Measurements from ENCODE around the gene KCND3. TPM values are rescaled to one million over a fixed set of nuclear protein-coding genes. Genes with fewer than 3 reads are reported as not detected.

The KCND3 gene
- total RNA-seq, 4 donors from 2014 or later, result 7.4 to 20.4 (median 9.8) TPM

DNA sequence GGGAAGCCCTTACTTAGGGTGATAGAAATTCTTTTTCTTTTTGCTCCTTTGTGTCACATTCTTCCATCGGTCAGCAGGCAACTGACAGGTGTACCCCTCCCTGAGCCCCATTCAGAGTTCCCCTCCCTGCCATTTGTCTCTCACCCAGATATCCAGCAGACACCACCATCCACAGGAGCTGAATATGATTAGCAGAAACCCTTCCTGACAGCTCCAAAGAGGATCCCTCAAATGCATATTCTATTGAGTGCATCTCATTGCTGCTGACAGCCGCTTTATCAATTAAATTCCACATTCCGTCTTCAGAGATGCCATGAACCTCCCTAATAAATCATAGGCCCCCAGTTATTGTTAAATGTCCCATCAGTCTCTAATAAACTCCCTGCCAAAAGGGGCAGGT lies 239.8 kb downstream of the KCND3 start:
- no peak for DNase-seq (ENCODE audit: low spot score in 2 of 2)
- no peak for TF ChIP-seq POLR2A (IDR thresholded peaks at IDR 0.05)
- TF ChIP-seq, protein P1, sequence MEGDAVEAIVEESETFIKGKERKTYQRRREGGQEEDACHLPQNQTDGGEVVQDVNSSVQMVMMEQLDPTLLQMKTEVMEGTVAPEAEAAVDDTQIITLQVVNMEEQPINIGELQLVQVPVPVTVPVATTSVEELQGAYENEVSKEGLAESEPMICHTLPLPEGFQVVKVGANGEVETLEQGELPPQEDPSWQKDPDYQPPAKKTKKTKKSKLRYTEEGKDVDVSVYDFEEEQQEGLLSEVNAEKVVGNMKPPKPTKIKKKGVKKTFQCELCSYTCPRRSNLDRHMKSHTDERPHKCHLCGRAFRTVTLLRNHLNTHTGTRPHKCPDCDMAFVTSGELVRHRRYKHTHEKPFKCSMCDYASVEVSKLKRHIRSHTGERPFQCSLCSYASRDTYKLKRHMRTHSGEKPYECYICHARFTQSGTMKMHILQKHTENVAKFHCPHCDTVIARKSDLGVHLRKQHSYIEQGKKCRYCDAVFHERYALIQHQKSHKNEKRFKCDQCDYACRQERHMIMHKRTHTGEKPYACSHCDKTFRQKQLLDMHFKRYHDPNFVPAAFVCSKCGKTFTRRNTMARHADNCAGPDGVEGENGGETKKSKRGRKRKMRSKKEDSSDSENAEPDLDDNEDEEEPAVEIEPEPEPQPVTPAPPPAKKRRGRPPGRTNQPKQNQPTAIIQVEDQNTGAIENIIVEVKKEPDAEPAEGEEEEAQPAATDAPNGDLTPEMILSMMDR (IDR thresholded peaks at IDR 0.05), result no peak
- WGBS, 2 donors, result 61 to 86% methylated on average over 3 of the region's 3 CpGs
- intact Hi-C loops (cut with DNase I; ENCODE audit: low total_unique reads), result no loop called here
- H3K4me3 ChIP-seq (ENCODE audit: low read depth, poor library complexity, severe bottlenecking), result no peak overlapping the region

DNA sequence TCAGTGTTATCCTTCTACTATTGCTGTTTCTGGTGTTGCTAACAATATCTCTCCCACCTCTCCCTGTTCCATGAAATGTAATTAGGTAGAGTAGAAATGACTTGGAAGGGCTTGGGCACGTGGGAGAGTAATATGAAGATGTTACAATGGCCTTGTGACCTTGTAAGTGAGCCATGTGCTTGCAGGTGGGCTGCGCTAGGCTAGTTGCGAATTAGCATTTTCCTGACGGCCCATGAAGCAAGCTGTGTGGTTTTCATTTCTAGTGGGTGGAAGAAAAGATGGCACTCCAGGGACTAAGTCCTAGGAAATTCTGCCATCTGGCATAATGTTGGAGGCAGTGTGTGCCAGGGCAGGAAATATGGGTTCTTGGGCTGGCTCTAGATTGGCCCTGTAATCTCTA lies 241.5 kb downstream of the KCND3 start:
- WGBS, 2 donors, result 82 to 92% methylated on average over 4 of the region's 4 CpGs
- DNase-seq (ENCODE audit: low spot score in 2 of 2), result no peak
- TF ChIP-seq POLR2A (IDR thresholded peaks at IDR 0.05), result no peak
- intact Hi-C loops (cut with DNase I; ENCODE audit: low total_unique reads), result no loop called here
- no peak overlapping the region for H3K4me3 ChIP-seq (ENCODE audit: low read depth, poor library complexity, severe bottlenecking)

DNA sequence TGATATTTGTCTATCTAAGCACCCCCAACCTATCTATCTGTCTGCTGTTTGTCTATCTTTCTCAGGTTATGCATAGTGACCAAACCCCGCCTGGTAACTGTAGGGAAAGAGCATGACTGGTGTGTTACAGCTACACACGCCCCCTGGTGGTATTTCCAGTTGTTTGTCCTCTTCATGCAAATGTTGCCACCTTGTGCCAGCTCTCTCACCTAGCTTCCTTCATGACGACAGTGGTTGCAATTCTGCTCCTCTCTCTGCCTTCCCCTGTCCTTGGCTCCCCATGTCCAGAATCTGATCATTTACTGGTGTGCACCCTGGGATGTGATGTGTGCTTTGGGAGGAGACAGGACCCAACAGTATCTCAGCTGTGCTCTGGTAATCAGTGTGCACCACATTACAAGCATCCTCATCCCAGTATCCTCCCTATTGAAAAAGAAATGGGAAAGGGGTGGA lies 242.2 kb downstream of the KCND3 start:
- WGBS, 2 donors, result 45 to 49% methylated on average over 3 of the region's 3 CpGs
- TF ChIP-seq, protein P1 (IDR thresholded peaks at IDR 0.05), result no peak
- no peak for TF ChIP-seq POLR2A (IDR thresholded peaks at IDR 0.05)
- no peak for DNase-seq (ENCODE audit: low spot score in 2 of 2)

DNA sequence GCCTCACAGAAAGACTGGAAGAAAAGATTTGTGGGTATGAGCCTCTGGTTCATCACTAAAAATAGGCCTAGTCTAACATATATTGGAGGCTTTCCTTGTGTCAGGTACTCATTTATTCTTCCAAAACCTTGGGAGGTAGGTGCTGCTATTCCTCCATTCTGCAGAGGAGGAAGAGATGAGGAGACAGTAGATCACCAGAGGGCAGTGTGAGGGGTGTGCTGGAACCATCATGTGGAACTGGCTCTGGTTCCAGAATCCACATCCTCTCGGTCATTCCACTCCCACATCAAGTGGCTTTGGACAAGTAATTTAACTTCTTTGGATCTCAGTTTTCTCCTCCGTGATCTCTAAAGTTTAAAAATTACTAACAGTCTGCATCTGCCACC lies 242.9 kb downstream of the KCND3 start:
- intact Hi-C loops (cut with DNase I; ENCODE audit: low total_unique reads), result no loop called here
- WGBS, 2 donors, result 82 to 85% methylated on average over 2 of the region's 2 CpGs
- no peak for TF ChIP-seq POLR2A (IDR thresholded peaks at IDR 0.05)
- TF ChIP-seq, protein P1 (IDR thresholded peaks at IDR 0.05), result no peak
- H3K4me3 ChIP-seq (ENCODE audit: low read depth, poor library complexity, severe bottlenecking), result no peak overlapping the region
- DNase-seq (ENCODE audit: low spot score in 2 of 2), result no peak

More for the DNA sequence above, 242.2 kb downstream of the KCND3 start:
- H3K4me3 ChIP-seq (ENCODE audit: low read depth, poor library complexity, severe bottlenecking), result no peak overlapping the region
- intact Hi-C loops (cut with DNase I; ENCODE audit: low total_unique reads), result no loop called here

DNA sequence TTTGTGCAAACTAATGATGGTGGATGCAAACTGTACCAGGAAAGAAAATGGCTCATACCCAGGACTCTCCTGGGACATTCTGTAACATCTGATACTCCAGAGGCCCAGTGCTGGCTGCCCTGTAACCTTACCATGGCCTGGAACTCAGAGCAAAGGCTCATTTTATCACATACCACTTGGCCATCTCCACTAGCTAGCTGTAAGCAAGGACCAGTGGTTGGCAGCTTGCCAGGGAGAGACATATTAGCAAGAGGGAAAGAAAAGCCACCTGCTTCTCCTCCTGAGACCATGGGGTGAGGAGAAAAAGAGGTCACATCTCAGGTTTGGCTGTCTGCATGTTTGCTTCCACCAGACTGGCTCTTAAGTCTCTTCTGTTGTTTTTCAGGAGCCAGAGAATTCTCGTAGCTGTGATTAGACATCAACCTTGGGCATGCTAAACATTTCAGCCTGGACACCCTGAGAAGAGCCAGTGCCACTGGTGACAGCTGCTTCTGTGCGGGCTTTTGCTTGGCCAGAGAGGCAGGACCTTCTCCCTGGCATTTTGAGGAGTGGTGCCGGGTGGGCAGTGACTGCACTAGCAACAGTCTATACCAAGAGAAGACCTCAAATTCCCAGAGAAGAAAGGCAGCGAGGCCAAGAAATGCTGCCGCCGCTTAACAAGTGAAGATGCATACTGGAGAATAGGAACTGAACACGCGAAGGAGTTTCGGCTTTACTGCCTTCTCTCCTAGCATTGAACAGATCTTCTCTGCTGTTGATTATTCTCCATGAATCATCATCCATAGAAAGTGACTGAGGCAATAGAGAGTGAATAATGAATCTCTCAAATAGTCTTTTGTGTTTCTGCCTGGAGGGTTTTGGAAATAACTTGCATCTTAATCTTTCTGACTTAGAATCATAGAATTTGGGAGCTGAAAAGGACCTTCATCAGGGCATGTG lies 243.5 kb downstream of the KCND3 start:
- peak in 1 of 2 donors; percentile 80 for DNase-seq (ENCODE audit: low spot score in 2 of 2)
- TF ChIP-seq, protein P1 (IDR thresholded peaks at IDR 0.05), result no peak
- no peak for TF ChIP-seq POLR2A (IDR thresholded peaks at IDR 0.05)
- intact Hi-C loops (cut with DNase I; ENCODE audit: low total_unique reads), result no loop called here
- WGBS, 2 donors, result 83 to 92% methylated on average over 9 of the region's 9 CpGs
- no peak overlapping the region for H3K4me3 ChIP-seq (ENCODE audit: low read depth, poor library complexity, severe bottlenecking)

DNA sequence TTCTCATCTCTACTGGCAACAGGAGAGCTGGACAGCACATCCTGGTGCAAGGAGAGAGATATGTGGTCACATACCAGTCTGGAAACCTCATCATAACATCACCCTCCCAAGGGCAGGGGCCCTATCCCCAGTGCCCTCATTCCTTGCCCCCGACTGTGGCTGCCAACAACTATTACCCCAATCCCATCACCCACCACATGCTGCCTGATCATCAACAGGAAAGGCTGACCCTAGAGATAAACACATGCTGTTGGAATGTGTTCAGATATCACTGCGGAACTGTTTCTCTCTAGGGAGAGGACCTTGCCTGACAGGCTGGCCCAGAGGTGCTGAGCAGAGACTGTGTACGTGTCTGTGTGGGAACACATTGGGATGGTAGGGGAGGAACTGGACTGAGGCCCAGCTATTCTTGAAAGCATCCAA lies 245.8 kb downstream of the KCND3 start:
- WGBS, 2 donors, result 58 to 70% methylated on average over 3 of the region's 3 CpGs
- TF ChIP-seq, protein P1 (IDR thresholded peaks at IDR 0.05), result no peak
- no peak for TF ChIP-seq POLR2A (IDR thresholded peaks at IDR 0.05)
- peak in 1 of 2 donors; percentile 43 for DNase-seq (ENCODE audit: low spot score in 2 of 2)
- intact Hi-C loops (cut with DNase I; ENCODE audit: low total_unique reads), result no loop called here
- no peak overlapping the region for H3K4me3 ChIP-seq (ENCODE audit: low read depth, poor library complexity, severe bottlenecking)

All from lower leg skin (tissue), 4 donors.